H9 (cell line): ENCODE results near the gene SLC9A1. TPM values are rescaled to one million over a fixed set of nuclear protein-coding genes. Genes with fewer than 3 reads are reported as not detected.

Experiments
- DNase-seq: peaks from one replicate; pipeline ENCODE4 v3.0.0-alpha.2; 2017
- H2AFZ ChIP-seq: one replicate; pipeline ENCODE4 v1.6.1; 2013; ENCODE audit warnings: mild to moderate bottlenecking, low read length, control low read depth, moderate library complexity
- H2AK5ac ChIP-seq: 2 replicates; pipeline ENCODE4 v1.6.1; 2013; ENCODE audit warnings: low read length, control low read depth, mixed read lengths; ENCODE audit not compliant: insufficient read length
- H2BK120ac ChIP-seq: one replicate; pipeline ENCODE4 v1.6.1; 2013; ENCODE audit warnings: low read depth, mild to moderate bottlenecking, low read length, control low read depth, inconsistent platforms; ENCODE audit not compliant: poor library complexity, severe bottlenecking
- H2BK12ac ChIP-seq: 2 replicates; pipeline ENCODE4 v1.6.1; 2013; ENCODE audit warnings: low read length, control low read depth, mixed read lengths, low read depth; ENCODE audit not compliant: insufficient read length
- H2BK15ac ChIP-seq: 2 replicates; pipeline ENCODE4 v1.6.1; 2013; ENCODE audit warnings: low read depth, low read length, control low read depth
- H2BK20ac ChIP-seq: one replicate; pipeline ENCODE4 v1.6.1; 2013; ENCODE audit warnings: low read depth, mild to moderate bottlenecking, low read length, control low read depth, inconsistent platforms; ENCODE audit not compliant: poor library complexity, severe bottlenecking
- H2BK5ac ChIP-seq: 2 replicates; pipeline ENCODE4 v1.6.1; 2013; ENCODE audit warnings: low read length, control low read depth, mixed read lengths; ENCODE audit not compliant: insufficient read length
- H3K14ac ChIP-seq: 2 replicates; pipeline ENCODE4 v1.6.1; 2013; ENCODE audit warnings: low read length, control low read depth; ENCODE audit not compliant: insufficient read depth
- H3K18ac ChIP-seq: 2 replicates; pipeline ENCODE4 v1.6.1; 2013; ENCODE audit warnings: low read depth, mild to moderate bottlenecking, mixed read lengths, low read length, control low read depth; ENCODE audit not compliant: insufficient read length
- H3K23ac ChIP-seq: 2 replicates; pipeline ENCODE4 v1.6.1; 2013; ENCODE audit warnings: low read length, control low read depth, mixed read lengths, low read depth; ENCODE audit not compliant: insufficient read length
- H3K23me2 ChIP-seq: 2 replicates; pipeline ENCODE4 v1.6.1; 2013; ENCODE audit warnings: low read depth, mild to moderate bottlenecking, mixed read lengths, low read length, control low read depth; ENCODE audit not compliant: insufficient read length, poor library complexity, severe bottlenecking
- H3K27ac ChIP-seq: 2 replicates; pipeline ENCODE4 v1.5.1; 2013; ENCODE audit warnings: low read length, control low read depth, mixed read lengths, low read depth; ENCODE audit not compliant: insufficient read length
- H3K27me3 ChIP-seq: 2 replicates; pipeline ENCODE4 v1.6.1; 2013; ENCODE audit warnings: low read length, control low read depth, inconsistent platforms; ENCODE audit not compliant: insufficient read depth
- H3K4ac ChIP-seq: 2 replicates; pipeline ENCODE4 v1.6.1; 2013; ENCODE audit warnings: low read depth, mild to moderate bottlenecking, control low read depth, inconsistent platforms, low read length, moderate library complexity
- H3K4me1 ChIP-seq: 2 replicates; pipeline ENCODE4 v1.6.1; 2013; ENCODE audit warnings: low read length, control low read depth, inconsistent platforms; ENCODE audit not compliant: insufficient read depth
- H3K4me2 ChIP-seq: 2 replicates; pipeline ENCODE4 v1.6.1; 2013; ENCODE audit warnings: low read length, control low read depth, mixed read lengths; ENCODE audit not compliant: insufficient read length, insufficient read depth
- H3K56ac ChIP-seq: 2 replicates; pipeline ENCODE4 v1.6.1; 2013; ENCODE audit warnings: low read depth, mild to moderate bottlenecking, mixed read lengths, low read length, control low read depth; ENCODE audit not compliant: insufficient read length
- H3K79me1 ChIP-seq: 2 replicates; pipeline ENCODE4 v1.6.1; 2013; ENCODE audit warnings: low read depth, mild to moderate bottlenecking, moderate library complexity, low read length, control low read depth, inconsistent platforms; ENCODE audit not compliant: insufficient read depth, poor library complexity, severe bottlenecking
- H3K79me2 ChIP-seq: 2 replicates; pipeline ENCODE4 v1.6.1; 2013; ENCODE audit warnings: low read length, control low read depth, inconsistent platforms; ENCODE audit not compliant: insufficient read depth
- H3K9ac ChIP-seq: 2 replicates; pipeline ENCODE4 v1.6.1; 2013; ENCODE audit warnings: low read length, control low read depth, mixed read lengths; ENCODE audit not compliant: insufficient read length; ENCODE audit errors: extremely low read depth
- H3K9me3 ChIP-seq: one replicate; pipeline ENCODE4 v1.6.1; 2013; ENCODE audit warnings: low read depth, low read length, inconsistent platforms; ENCODE audit not compliant: control insufficient read depth
- H3T11ph ChIP-seq: one replicate; pipeline ENCODE4 v1.6.1; 2013; ENCODE audit warnings: mild to moderate bottlenecking, low read length, control low read depth, inconsistent platforms
- H4K20me1 ChIP-seq: one replicate; pipeline ENCODE4 v1.6.1; 2013; ENCODE audit not compliant: control insufficient read depth, insufficient read length, insufficient read depth
- H4K5ac ChIP-seq: 2 replicates; pipeline ENCODE4 v1.6.1; 2013; ENCODE audit warnings: low read depth, mild to moderate bottlenecking, mixed read lengths, low read length, control low read depth; ENCODE audit not compliant: insufficient read length
- H4K8ac ChIP-seq: replicated peaks from 2 replicates; pipeline ENCODE4 v1.6.1; 2013; ENCODE audit warnings: low read length, control low read depth, mixed read lengths, low read depth; ENCODE audit not compliant: insufficient read length
- H4K91ac ChIP-seq: 2 replicates; pipeline ENCODE4 v1.6.1; 2013; ENCODE audit warnings: low read depth, mild to moderate bottlenecking, moderate library complexity, mixed read lengths, low read length, control low read depth; ENCODE audit not compliant: insufficient read length
- H3K27ac Mint-ChIP-seq, 3 experiments: 2 replicates in 2 of 3; 3 replicates in 1 of 3; pipeline ENCODE4 v1.8.0; 2020 to 2021; ENCODE audit warnings: mixed read lengths in 3 of 3, mild to moderate bottlenecking in 1 of 3, moderate library complexity in 1 of 3
- H3K27me3 Mint-ChIP-seq: 2 replicates; pipeline ENCODE4 v1.8.0; 2021; ENCODE audit warnings: low read depth, mild to moderate bottlenecking, moderate library complexity, mixed read lengths
- H3K36me3 Mint-ChIP-seq, 3 experiments: 2 replicates in 2 of 3; 3 replicates in 1 of 3; pipeline ENCODE4 v1.8.0; 2020 to 2021; ENCODE audit warnings: low read depth in 3 of 3, mixed read lengths in 3 of 3; ENCODE audit not compliant: insufficient read depth in 1 of 3
- H3K4me1 Mint-ChIP-seq, 2 experiments: 2 replicates each; pipeline ENCODE4 v1.8.0; 2020; ENCODE audit warnings: mixed read lengths in 2 of 2
- H3K4me3 Mint-ChIP-seq, 2 experiments: 2 replicates in 1 of 2; 3 replicates in 1 of 2; pipeline ENCODE4 v1.8.0; 2020 to 2021; ENCODE audit warnings: mild to moderate bottlenecking in 2 of 2, mixed read lengths in 2 of 2, moderate library complexity in 1 of 2
- H3K9me3 Mint-ChIP-seq, 2 experiments: 2 replicates in 1 of 2; 3 replicates in 1 of 2; pipeline ENCODE4 v1.8.0; 2020; ENCODE audit warnings: mild to moderate bottlenecking in 2 of 2, mixed read lengths in 2 of 2, moderate library complexity in 1 of 2
- CTCF ChIP-seq: fragments of 200-600 bp; sonication (generic); conservative IDR thresholded peaks from 3 replicates; pipeline ENCODE4 v1.8.0; 2021; ENCODE audit warnings: antibody characterized with exemption, mild to moderate bottlenecking
- WGBS: extraction: QIAGEN DNeasy Blood & Tissue Kit; methylation state at CpG from one replicate; pipeline ENCODE4 v1.1.7; 2013; ENCODE audit warnings: missing lambda C conversion rate, low lambda C conversion rate, mixed read lengths; ENCODE audit not compliant: insufficient read length; ENCODE audit errors: extremely low coverage; 5-methylcytosine and 5-hydroxymethylcytosine counted together
- total RNA-seq: library from RNA; stranded (reverse); gene quantifications from 2 replicates; pipeline ENCODE4 v1.2.1, GENCODE V29; 2021

Gene SLC9A1
- total RNA-seq, 1 experiment from 2014 or later = 20.8 TPM

GRCh38 chr1:27136236-27136551, 18.7 kb downstream of the SLC9A1 start:
- Histone ChIP-seq H3K4ac (no peak overlapping the region), H3K14ac (no peak overlapping the region), H4K91ac (no peak overlapping the region), H3K79me2 (no peaks in the 10 kb centered on the region), H3K79me1 (no peaks in the 10 kb centered on the region), H2AK5ac (no peak overlapping the region), H3K9ac (no peak overlapping the region), H2BK5ac (no peak overlapping the region), H3K4me1 (peaks cover 7% of the 10 kb centered on the region), H3K27ac (no peak overlapping the region), H3K23me2 (no peaks in the 10 kb centered on the region), H2BK12ac (no peak overlapping the region), H2BK120ac (no peak overlapping the region), H3K27me3 (no peaks in the 10 kb centered on the region), H2BK20ac (no peak overlapping the region), H3K23ac (no peak overlapping the region), H3K4me2 (no peak overlapping the region), H3T11ph (no peak overlapping the region), H3K18ac (no peak overlapping the region), H3K56ac (no peak overlapping the region), H2AFZ (no peak overlapping the region), H4K5ac (no peak overlapping the region), H2BK15ac (no peak overlapping the region), H4K8ac (no peak overlapping the region), H4K20me1 (no peaks in the 10 kb centered on the region), H3K9me3 (no peaks in the 10 kb centered on the region)
- Mint-ChIP-seq H3K9me3 (no peaks in the 10 kb centered on the region), H3K27me3 (no peaks in the 10 kb centered on the region; the same call in 1 of the 2 replicates), H3K4me1 (peaks cover 29 to 34% of the 10 kb centered on the region in 2 experiments), H3K36me3 (peaks cover 0 to 8% (median 0%) of the 10 kb centered on the region in 3 experiments; a peak in 3 of 7 replicates), H3K4me3 (no peak overlapping the region), H3K27ac (no peak overlapping the region)
- no peak for DNase-seq
- whole genome bisulfite sequencing = no CpG with 5 or more reads among the region's 3 CpGs
- TF ChIP-seq CTCF = no peak; the same call in 2 of the 3 replicates
